Lung (tissue), 12 donors: ENCODE measurements around the gene DYRK1A. TPM values are rescaled to one million over a fixed set of nuclear protein-coding genes. Genes with fewer than 3 reads are reported as not detected.

Experiments used
- ATAC-seq: fragments of 200-7000 bp; cut with Tn5 transposase; one replicate; pipeline ENCODE4 v1.9.1; 2020; ENCODE audit warnings: moderate number of reproducible peaks; ENCODE audit not compliant: insufficient read depth, low FRiP score
- DNase-seq, 3 donors: peaks; one replicate each; pipeline ENCODE4 v3.0.0-alpha.2; 2013 to 2017
- H3K27ac ChIP-seq, 2 donors: one replicate each; pipeline ENCODE4 v1.5.1; 2013; ENCODE audit warnings: mild to moderate bottlenecking in 2 of 2, moderate library complexity in 2 of 2, control low read depth in 1 of 2, inconsistent platforms in 1 of 2, low read depth in 1 of 2, low read length in 1 of 2
- H3K27me3 ChIP-seq, 3 donors: one replicate each; pipeline ENCODE4 v1.5.1; 2013; ENCODE audit warnings: low read length in 2 of 3; ENCODE audit not compliant: control insufficient read depth in 3 of 3, insufficient read depth in 3 of 3
- H3K36me3 ChIP-seq, 4 donors: one replicate each; pipeline ENCODE4 v1.5.1; 2013; ENCODE audit warnings: low read length in 4 of 4, mild to moderate bottlenecking in 1 of 4, moderate library complexity in 1 of 4; ENCODE audit not compliant: control insufficient read depth in 4 of 4, insufficient read depth in 4 of 4
- H3K4me1 ChIP-seq, 5 donors: one replicate each; pipeline ENCODE4 v1.5.1; 2013; ENCODE audit warnings: low read length in 5 of 5, mild to moderate bottlenecking in 2 of 5, moderate library complexity in 1 of 5; ENCODE audit not compliant: control insufficient read depth in 5 of 5, insufficient read depth in 5 of 5
- H3K4me3 ChIP-seq: one replicate; pipeline ENCODE4 v1.5.1; 2013; ENCODE audit warnings: mild to moderate bottlenecking, control low read depth, moderate library complexity
- H3K9ac ChIP-seq, 2 donors: one replicate each; pipeline ENCODE4 v1.5.1; 2013; ENCODE audit warnings: low read length in 2 of 2, control low read depth in 1 of 2; ENCODE audit not compliant: insufficient read depth in 1 of 2
- H3K9me3 ChIP-seq, 4 donors: one replicate each; pipeline ENCODE4 v1.5.1; 2013; ENCODE audit warnings: low read length in 3 of 4, mild to moderate bottlenecking in 1 of 4, moderate library complexity in 1 of 4; ENCODE audit not compliant: control insufficient read depth in 4 of 4, insufficient read depth in 3 of 4
- WGBS, 2 donors: extraction: QIAGEN DNeasy Blood & Tissue Kit; methylation state at CpG; one replicate each; pipeline ENCODE4 v1.1.7; 2013; 5-methylcytosine and 5-hydroxymethylcytosine counted together
- polyA plus RNA-seq, 2 donors: library from polyadenylated mRNA; stranded (reverse); fragments of 200-250 nt; gene quantifications; one replicate each; pipeline ENCODE4 v1.2.1, GENCODE V29; 2013
- total RNA-seq, 2 donors: library from RNA; depleted of rRNA in 1 of 2; stranded (reverse); fragments of >200 nt in 1 of 2; gene quantifications; one replicate each; pipeline ENCODE4 v1.2.1, GENCODE V29; 2014 to 2021
- TF ChIP-seq, protein P1 (sequence below): IDR thresholded peaks from 2 replicates; pipeline ENCODE4 v1.5.1; 2012; ENCODE audit warnings: mild to moderate bottlenecking; ENCODE audit errors: control extremely low read depth, extremely low read depth
- donor health status: control.
- donor health status: control.
- donor health status: Bipolar disorder and iron deficiency.
- donor health status: healthy.
- donor health status: DM: yes; HTN: yes; CAD: no.

DYRK1A gene
- total and polyA plus RNA-seq, 4 donors, result 22.1 to 149 (median 43.3) TPM

DNA sequence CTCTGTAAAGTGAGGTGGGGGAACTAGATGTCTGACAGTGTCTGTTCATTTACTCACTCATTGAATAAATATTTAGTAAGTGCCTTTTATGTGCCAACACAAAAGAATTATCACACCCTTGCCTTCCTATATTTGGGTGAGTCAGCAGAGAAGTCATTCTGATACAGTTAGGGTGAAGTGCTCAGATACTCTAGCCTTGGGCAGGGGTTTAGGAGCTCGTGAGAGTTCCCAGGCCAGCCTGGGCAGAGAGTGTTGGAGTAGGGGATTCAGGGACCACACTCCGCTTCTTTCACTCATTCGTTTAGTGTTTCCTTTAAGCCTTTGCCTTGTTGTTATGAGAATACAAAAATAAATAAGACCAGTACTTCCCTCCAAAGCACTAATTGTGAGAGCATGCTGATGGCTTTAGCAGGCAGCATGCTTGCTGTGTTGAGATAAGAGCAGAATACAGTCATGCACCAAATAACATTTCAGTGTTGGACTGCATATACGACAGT is 83.9 kb downstream of the DYRK1A start:
- TF ChIP-seq, protein P1, sequence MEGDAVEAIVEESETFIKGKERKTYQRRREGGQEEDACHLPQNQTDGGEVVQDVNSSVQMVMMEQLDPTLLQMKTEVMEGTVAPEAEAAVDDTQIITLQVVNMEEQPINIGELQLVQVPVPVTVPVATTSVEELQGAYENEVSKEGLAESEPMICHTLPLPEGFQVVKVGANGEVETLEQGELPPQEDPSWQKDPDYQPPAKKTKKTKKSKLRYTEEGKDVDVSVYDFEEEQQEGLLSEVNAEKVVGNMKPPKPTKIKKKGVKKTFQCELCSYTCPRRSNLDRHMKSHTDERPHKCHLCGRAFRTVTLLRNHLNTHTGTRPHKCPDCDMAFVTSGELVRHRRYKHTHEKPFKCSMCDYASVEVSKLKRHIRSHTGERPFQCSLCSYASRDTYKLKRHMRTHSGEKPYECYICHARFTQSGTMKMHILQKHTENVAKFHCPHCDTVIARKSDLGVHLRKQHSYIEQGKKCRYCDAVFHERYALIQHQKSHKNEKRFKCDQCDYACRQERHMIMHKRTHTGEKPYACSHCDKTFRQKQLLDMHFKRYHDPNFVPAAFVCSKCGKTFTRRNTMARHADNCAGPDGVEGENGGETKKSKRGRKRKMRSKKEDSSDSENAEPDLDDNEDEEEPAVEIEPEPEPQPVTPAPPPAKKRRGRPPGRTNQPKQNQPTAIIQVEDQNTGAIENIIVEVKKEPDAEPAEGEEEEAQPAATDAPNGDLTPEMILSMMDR, result no peak
- Histone ChIP-seq H3K27ac (no peak overlapping the region), H3K27me3 (no peaks in the 10 kb centered on the region), H3K4me1 (peaks cover 7 to 49% (median 17%) of the 10 kb centered on the region in 5 donors), H3K4me3 (no peak overlapping the region), H3K9me3 (no peaks in the 10 kb centered on the region), H3K9ac (no peak overlapping the region), H3K36me3 (peaks cover 0 to 2% (median 0%) of the 10 kb centered on the region in 4 donors)
- ATAC-seq (no peak), DNase-seq (no peak)
- 72 to 80% methylated on average over 4 of the region's 4 CpGs for WGBS, 2 donors

DNA sequence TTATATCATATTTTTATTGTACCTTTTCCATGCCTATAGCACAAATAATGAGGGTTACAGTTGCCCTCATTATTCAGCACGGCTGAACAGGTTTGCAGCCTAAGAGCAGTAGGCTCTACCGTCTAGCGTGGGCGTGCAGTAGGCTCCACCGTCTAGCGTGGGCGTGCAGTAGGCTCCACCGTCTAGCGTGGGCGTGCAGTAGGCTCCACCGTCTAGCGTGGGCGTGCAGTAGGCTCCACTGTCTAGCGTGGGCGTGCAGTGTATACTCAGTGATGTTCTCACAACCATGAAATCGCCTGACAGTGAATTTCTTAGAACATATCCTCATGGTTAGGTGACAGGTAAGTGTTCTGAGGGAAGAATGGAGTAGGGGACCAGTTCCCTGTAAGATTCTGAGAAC is 84.9 kb downstream of the DYRK1A start:
- ATAC-seq (no peak), DNase-seq (no peak)
- no peaks in the 10 kb centered on the region for H3K27me3 ChIP-seq
- TF ChIP-seq, protein P1, result no peak
- peak overlapping the region in 1 of 2 donors; percentile 15 for H3K27ac ChIP-seq
- H3K4me1 ChIP-seq, result peaks cover 5 to 52% (median 15%) of the 10 kb centered on the region in 5 donors
- no peak overlapping the region for H3K4me3 ChIP-seq
- no peaks in the 10 kb centered on the region for H3K9me3 ChIP-seq
- peaks cover 0 to 2% (median 0%) of the 10 kb centered on the region in 4 donors for H3K36me3 ChIP-seq
- H3K9ac ChIP-seq, result no peak overlapping the region
- WGBS, 2 donors, result 96 to 97% methylated on average over 16 of the region's 16 CpGs

DNA sequence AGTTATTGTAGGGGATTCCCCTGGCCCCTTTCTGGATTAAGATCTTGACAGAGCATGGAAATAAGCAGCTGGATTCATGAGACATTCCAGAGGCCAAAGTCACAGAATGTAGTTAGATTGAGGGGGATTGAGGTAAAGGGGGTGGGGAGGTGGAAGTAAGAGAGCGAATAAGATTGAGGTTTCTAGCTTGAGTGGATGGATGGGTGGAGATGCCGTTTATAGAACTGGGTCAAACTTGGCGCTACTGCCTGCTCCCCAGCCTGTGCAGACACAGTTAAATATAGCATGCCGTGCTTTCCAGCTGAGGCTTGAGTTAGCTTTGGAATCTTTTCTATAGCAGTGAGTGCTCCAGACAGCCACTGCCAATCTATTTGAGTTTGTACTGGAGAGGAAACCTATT is 85.7 kb downstream of the DYRK1A start:
- Histone ChIP-seq H3K9ac (peak overlapping the region in 1 of 2 donors; percentile 2), H3K4me1 (peaks cover 5 to 49% (median 15%) of the 10 kb centered on the region in 5 donors), H3K9me3 (no peaks in the 10 kb centered on the region), H3K4me3 (no peak overlapping the region), H3K27me3 (no peaks in the 10 kb centered on the region), H3K36me3 (peaks cover 0 to 7% (median 0%) of the 10 kb centered on the region in 4 donors), H3K27ac (peak overlapping the region in 1 of 2 donors; percentile 83)
- DNase-seq (peak; percentile 41 to 69 (median 57)), ATAC-seq (peak; percentile 16)
- TF ChIP-seq, protein P1, result no peak
- WGBS, 2 donors, result 56 to 68% methylated on average over 4 of the region's 4 CpGs

DNA sequence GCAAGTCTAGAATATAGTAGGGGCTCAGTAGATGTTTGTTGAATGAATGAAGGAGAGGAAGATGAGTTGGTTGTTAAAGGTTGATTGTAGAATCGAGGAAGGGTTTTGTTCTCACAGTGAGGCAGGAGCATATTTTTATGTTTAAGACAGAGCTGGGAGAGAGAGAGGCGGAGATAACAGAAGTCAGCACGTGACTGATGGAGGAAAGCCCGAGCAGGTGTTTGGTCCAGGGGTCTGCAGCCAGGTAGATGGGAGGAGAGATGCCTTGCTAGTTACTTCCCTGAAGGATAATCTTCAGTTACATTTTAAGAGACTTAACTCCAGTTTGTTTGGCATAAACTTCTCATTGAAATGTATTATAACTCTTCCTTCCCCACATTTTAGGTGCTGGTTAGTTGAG is 86.8 kb downstream of the DYRK1A start:
- Histone ChIP-seq H3K9me3 (no peaks in the 10 kb centered on the region), H3K27me3 (no peaks in the 10 kb centered on the region), H3K9ac (no peak overlapping the region), H3K27ac (no peak overlapping the region), H3K36me3 (peaks cover 0 to 7% (median 0%) of the 10 kb centered on the region in 4 donors), H3K4me1 (peaks cover 11 to 56% (median 25%) of the 10 kb centered on the region in 5 donors), H3K4me3 (no peak overlapping the region)
- 88 to 90% methylated on average over 4 of the region's 4 CpGs for WGBS, 2 donors
- ATAC-seq (no peak), DNase-seq (no peak)
- TF ChIP-seq, protein P1, result no peak
